Measurements from ENCODE around the gene RRP15.
"Not testable (repeated sequence)": the region's sequence is repeated elsewhere in the genome, so short reads cannot be mapped to it uniquely, and the experiment has no call there.

Gene RRP15

DNA sequence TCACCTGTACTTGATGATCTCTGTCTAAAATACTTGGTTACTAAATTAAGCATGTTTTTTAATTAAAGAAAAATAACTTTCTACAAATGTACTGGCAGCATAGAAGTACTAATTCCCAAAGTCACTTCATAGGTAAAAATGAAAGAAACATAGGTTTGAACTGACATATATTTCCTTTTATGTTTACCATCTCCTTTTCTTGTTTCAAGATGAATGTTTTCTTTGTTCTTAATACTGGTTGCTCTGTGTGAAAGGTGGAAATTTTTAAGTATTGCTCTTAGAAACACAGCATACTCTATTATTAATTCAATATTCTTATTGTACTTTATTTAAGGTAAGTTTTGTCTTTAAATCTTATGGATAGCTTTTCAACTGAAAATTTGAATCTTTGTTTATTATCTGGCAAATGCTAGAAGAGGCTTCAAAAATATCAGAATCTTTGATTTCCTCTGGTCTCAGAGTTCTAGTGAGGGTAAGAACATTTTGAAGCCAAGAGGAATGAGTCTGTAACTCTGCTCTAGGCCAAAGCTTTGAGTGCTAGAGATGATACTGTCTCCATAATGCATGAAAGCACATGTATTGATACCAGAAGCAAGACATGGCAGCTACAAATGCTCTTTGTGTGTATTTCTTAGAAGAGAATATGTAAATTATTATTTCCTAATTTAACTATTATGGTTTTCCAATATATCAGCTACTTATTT is 18.2 kb downstream of the RRP15 start:
- Mint-ChIP-seq H3K9me3 (no peaks in the 10 kb centered on the region), H3K36me3 (peaks cover 13% of the 10 kb centered on the region), H3K4me3 (no peak overlapping the region), H3K27me3 (no peaks in the 10 kb centered on the region), H3K27ac (no peak overlapping the region), H3K4me1 (peaks cover 5% of the 10 kb centered on the region)
- DNase-seq, result no peak
- CTCF ChIA-PET, result no interaction called here

DNA sequence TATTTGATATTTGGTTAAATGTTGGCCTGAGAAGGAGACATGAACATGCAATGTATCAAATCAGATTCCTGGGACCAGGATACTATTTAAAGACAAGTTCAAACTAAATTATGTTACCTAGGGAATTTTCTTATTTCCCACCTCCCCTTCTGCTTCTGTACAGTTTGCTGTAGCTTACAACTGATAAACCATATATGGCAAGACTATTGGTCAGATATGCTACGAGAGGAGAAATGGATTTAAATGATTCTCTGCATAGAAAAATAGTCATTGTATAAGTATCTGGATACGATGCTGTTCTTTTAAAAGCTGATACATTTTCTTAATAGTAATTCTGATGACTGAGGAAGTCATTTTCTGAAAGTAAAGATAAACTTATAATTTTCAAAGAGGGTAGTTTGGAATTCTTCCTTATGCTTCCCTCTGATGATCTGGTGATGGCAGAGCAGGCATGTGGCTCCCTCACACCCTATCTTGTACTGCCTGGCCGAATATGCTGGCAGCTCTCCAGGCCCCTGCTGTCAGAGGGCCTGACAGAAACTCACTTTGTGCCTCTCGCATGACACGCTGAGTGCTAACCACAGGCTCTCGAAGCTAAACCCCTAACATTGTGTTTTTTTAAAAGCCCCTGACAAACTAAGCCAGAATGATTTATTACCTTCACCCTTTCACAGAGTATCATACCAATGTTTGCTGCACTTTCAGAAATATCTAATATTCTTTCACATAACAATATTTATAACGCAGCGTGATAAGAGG is 19.4 kb downstream of the RRP15 start:
- no peaks in the 10 kb centered on the region for H3K27me3 Mint-ChIP-seq
- no peaks in the 10 kb centered on the region for H3K9me3 Mint-ChIP-seq
- H3K4me1 Mint-ChIP-seq, result peaks cover 5% of the 10 kb centered on the region
- H3K36me3 Mint-ChIP-seq, result peaks cover 13% of the 10 kb centered on the region
- H3K27ac Mint-ChIP-seq, result no peak overlapping the region
- DNase-seq, result no peak
- no peak overlapping the region for H3K4me3 Mint-ChIP-seq
- CTCF ChIA-PET, result no interaction called here

DNA sequence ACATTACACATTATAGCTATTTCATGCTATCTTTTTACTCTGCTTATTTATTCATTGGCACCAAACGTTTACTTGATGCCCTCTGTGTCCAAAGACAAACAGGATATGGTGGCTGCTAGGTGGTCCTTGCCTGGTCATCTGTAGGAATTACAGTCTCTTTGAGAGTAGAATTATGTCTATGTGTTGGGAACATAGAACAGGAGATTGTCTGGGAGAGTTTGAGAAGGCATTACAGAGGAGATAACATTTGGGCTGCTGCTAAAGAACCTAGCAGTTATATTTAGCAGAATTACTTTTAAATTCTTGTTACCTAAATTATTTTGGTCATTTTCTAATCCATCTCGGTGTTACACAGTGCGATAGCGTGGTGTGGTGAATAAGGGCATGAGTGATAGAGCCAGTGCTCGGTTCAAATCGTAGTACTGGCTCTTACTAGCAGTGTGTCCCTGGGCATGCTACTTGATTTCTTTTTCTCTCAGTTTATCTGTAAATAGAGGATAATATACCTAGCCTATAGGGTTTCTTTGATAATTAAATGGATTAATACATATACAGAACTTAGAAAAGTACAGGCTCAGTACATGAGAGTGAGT is 20.5 kb downstream of the RRP15 start:
- no peak for DNase-seq
- H3K4me1 Mint-ChIP-seq, result peaks cover 5% of the 10 kb centered on the region
- H3K27ac Mint-ChIP-seq, result no peak overlapping the region
- CTCF ChIA-PET, result no interaction called here
- H3K9me3 Mint-ChIP-seq, result no peaks in the 10 kb centered on the region
- H3K27me3 Mint-ChIP-seq, result no peaks in the 10 kb centered on the region
- H3K4me3 Mint-ChIP-seq, result no peak overlapping the region
- peaks cover 13% of the 10 kb centered on the region for H3K36me3 Mint-ChIP-seq

DNA sequence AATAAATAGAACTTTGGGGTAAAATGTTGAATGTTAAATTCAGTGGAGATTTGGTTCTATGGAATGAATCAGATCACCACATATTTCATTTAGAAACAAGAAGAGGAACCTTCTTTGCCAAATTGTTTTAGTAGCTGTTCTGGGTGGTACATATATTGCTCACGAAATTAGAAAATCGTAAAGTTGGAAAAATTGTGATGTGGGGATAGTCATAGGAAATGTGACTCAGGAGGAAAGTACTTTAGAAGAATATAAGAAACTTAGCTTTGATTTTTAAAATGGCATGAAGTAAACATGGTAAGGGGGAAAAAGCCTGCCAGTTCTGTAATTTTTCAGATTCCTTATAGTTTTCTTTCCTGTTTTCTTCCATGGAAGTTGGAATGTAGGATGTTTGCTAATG is 27.4 kb downstream of the RRP15 start:
- no peak for DNase-seq
- CTCF ChIA-PET, result no interaction called here
- Mint-ChIP-seq H3K4me3 (no peak overlapping the region), H3K9me3 (no peaks in the 10 kb centered on the region), H3K27me3 (no peaks in the 10 kb centered on the region), H3K4me1 (no peaks in the 10 kb centered on the region), H3K27ac (no peak overlapping the region), H3K36me3 (peaks cover 4% of the 10 kb centered on the region)

DNA sequence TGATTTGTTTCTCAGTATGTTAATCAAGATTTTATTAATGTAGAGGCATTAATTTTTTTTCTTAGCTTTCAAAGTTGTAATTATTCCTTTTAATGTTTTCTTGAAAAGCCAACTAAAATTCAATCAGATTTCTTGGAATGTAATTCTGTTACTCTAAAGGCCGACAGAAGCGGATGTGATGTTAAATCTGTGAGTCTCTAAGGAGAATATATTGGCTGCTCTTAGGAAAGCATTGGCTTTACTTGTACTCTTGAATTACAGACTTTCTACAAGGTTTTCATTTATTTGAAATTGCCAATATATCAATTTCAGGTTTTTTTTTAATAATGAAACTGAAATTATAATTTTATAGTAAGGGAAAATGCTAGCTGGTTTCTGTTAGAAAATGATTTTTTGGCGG is 29.2 kb downstream of the RRP15 start:
- H3K4me3 Mint-ChIP-seq, result no peak overlapping the region
- no peaks in the 10 kb centered on the region for H3K9me3 Mint-ChIP-seq
- no peaks in the 10 kb centered on the region for H3K4me1 Mint-ChIP-seq
- CTCF ChIA-PET, result no interaction called here
- no peak overlapping the region for H3K27ac Mint-ChIP-seq
- peaks cover 1% of the 10 kb centered on the region for H3K36me3 Mint-ChIP-seq
- no peak for DNase-seq
- H3K27me3 Mint-ChIP-seq, result no peaks in the 10 kb centered on the region

DNA sequence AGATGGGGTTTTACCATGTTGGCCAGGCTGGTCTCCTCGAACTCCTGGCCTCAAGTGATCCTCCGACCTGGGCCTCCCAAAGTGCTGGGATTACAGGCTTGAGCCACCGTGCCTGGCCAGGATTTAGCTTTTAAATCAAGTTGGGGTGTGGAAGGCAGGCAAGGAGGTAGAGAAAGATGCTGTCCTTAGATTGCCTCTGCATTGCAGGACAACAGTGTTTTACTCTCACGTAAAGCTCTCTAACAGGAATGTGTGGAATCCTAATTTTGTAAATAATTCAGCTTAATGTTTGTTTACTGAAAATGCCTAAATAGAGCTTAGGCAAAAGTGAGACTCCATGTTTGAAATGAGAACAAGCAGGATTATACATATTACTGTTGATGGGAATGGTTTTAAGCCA is 30.5 kb downstream of the RRP15 start:
- no peaks in the 10 kb centered on the region for H3K27me3 Mint-ChIP-seq
- DNase-seq, result no peak
- CTCF ChIA-PET, result interaction anchor here (0.7 kb wide), 1 partner anchor 752 kb away, joined by 4 read pairs; no protein-coding TSS in a partner anchor
- H3K4me1 Mint-ChIP-seq, result no peaks in the 10 kb centered on the region
- peaks cover 1% of the 10 kb centered on the region for H3K36me3 Mint-ChIP-seq
- no peak overlapping the region for H3K4me3 Mint-ChIP-seq
- no peaks in the 10 kb centered on the region for H3K9me3 Mint-ChIP-seq
- H3K27ac Mint-ChIP-seq, result no peak overlapping the region

DNA sequence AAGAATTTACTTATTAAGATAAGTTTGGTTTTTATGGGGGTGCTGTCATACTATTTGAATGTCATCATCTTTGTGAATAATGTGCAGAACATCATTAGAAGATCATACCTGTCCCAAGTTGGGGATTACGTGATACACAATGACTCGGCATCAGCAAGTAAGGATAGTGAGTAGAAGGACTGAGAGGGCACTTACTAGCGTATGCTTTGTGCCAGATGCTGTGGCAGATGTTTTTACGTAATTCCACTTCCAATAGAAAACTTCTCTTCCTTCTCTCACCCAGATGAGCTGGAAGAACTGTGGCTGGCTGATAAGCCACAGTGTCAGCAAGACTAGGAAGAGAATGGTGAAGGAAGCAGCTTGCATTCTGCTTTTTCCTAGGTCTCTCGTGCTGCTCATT is 32.0 kb downstream of the RRP15 start:
- Mint-ChIP-seq H3K4me1 (no peaks in the 10 kb centered on the region), H3K36me3 (peaks cover 1% of the 10 kb centered on the region), H3K27ac (no peak overlapping the region), H3K27me3 (no peaks in the 10 kb centered on the region), H3K9me3 (no peaks in the 10 kb centered on the region), H3K4me3 (no peak overlapping the region)
- DNase-seq, result no peak
- CTCF ChIA-PET, result interaction anchor here (1.8 kb wide), 1 partner anchor 13 kb away, joined by 6 read pairs; no protein-coding TSS in a partner anchor

DNA sequence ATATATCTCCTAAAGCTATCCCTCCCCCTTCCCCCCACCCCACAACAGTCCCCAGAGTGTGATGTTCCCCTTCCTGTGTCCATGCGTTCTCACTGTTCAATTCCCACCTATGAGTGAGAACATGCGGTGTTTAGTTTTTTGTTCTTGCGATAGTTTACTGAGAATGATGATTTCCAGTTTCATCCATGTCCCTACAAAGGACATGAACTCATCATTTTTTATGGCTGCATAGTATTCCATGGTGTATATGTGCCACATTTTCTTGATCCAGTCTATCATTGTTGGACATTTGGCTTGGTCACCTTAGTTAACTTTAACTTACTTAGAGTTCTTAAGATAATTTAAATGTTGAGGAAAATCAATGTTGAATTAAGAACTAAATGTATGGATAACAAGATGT is 35.1 kb downstream of the RRP15 start:
- H3K27ac Mint-ChIP-seq, DNase-seq, CTCF ChIA-PET, H3K4me3 Mint-ChIP-seq, H3K4me1 Mint-ChIP-seq, H3K9me3 Mint-ChIP-seq, H3K36me3 Mint-ChIP-seq, H3K27me3 Mint-ChIP-seq: not testable (repeated sequence)

DNA sequence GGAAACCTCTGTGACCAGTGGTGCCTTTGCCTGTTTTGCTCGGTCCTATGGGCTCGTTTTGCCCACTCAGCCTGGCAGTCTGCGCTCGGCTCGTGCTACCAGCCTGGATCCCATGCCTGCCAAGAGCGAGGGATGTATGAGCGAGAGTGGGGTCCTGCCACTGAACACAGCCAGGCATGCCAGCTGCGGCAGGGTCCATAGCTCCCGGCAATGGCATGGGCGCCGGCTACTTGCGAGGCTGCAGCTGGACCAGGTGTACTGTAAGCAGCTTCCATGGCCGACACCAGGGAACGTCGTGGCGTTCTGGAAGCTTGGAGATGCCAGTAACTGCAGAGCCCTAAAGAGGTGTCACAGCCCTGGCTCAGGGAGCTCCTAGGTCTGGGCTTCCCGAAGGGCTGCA is 37.7 kb downstream of the RRP15 start:
- no peaks in the 10 kb centered on the region for H3K9me3 Mint-ChIP-seq
- H3K36me3 Mint-ChIP-seq, result peaks cover 4% of the 10 kb centered on the region
- CTCF ChIA-PET, result interaction anchor here (2.1 kb wide), 1 partner anchor 16 kb away, joined by 4 read pairs; no protein-coding TSS in a partner anchor
- H3K27ac Mint-ChIP-seq, result no peak overlapping the region
- no peaks in the 10 kb centered on the region for H3K27me3 Mint-ChIP-seq
- DNase-seq, result no peak
- H3K4me1 Mint-ChIP-seq, result no peaks in the 10 kb centered on the region
- no peak overlapping the region for H3K4me3 Mint-ChIP-seq

DNA sequence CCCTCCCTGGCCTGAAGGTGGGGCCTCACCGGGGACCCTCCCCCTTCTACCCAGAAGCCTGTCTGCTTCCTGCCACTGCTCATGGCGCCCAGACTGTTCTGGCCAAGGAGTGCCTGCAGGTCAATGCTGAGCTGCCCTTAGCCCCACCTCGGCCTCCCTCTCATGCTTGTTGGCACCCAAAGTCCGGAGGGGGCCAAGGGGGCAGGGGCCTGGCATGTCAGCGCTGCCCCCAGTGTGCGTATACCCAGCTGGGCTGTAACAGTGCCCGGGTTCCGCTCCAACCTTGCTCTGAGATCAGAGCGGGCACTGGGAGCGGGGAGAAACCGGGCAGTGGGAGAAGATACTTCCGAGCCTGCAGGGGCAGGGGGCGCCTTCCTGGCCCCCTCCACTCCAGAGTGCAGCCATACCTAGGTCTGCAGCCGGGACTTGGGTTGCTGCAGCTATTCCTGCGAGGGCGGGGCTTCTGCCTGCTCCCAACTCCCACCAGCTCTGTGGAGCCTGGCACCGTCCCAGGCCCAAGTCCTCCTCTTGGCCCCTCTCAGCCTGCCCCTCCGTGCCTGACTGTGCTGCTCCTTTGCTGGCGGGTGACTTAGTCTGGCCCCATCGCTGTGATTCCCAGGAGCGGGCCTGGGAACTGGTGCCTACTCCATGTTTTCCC is 38.6 kb downstream of the RRP15 start:
- Mint-ChIP-seq H3K27me3 (no peaks in the 10 kb centered on the region), H3K36me3 (peaks cover 4% of the 10 kb centered on the region), H3K4me3 (no peak overlapping the region), H3K4me1 (no peaks in the 10 kb centered on the region), H3K27ac (no peak overlapping the region), H3K9me3 (no peaks in the 10 kb centered on the region)
- CTCF ChIA-PET, result interaction anchor here (2.1 kb wide), 1 partner anchor 15 kb away, joined by 4 read pairs; no protein-coding TSS in a partner anchor
- DNase-seq, result no peak

DNA sequence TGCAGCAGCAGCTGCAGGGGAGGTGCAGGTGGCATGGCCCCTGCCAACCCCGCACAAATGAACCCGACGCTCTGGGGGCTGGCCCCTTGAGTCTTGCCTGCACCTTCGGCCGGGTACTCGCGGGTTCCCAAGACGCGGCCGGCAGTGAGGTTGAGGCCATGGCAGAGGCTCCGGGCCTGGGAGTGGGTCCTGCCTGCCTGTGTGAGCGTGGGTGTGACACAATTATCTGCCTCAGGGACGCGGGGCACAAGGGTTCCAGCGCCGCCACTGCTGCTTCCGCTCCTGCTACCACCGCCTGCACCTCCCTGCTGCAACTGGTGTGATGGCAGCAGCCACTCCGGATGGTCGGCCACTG is 39.1 kb downstream of the RRP15 start:
- Mint-ChIP-seq H3K27ac (no peak overlapping the region), H3K9me3 (no peaks in the 10 kb centered on the region), H3K27me3 (no peaks in the 10 kb centered on the region), H3K4me1 (no peaks in the 10 kb centered on the region), H3K4me3 (no peak overlapping the region), H3K36me3 (peaks cover 4% of the 10 kb centered on the region)
- CTCF ChIA-PET, result no interaction called here
- no peak for DNase-seq

DNA sequence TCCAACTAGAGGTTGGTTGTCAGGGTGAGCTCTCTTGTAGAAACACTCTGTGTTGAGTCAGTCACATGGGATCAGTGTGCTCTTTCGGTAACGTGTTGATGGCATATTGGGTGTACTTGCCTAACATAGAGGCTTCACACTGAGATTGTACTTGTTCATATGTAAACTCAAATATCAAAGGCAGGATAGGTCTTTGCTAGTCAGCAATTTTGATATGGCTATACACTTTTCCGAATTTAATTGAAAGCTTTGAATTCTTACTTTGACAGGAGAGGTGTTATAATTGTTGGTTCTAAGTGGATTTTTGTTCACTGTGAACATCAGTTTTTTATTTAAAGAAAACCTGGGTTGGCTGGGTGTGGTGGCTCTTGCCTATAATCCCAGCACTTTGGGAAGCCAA is 43.7 kb downstream of the RRP15 start:
- Mint-ChIP-seq H3K27me3 (no peaks in the 10 kb centered on the region), H3K4me3 (no peak overlapping the region)

DNA sequence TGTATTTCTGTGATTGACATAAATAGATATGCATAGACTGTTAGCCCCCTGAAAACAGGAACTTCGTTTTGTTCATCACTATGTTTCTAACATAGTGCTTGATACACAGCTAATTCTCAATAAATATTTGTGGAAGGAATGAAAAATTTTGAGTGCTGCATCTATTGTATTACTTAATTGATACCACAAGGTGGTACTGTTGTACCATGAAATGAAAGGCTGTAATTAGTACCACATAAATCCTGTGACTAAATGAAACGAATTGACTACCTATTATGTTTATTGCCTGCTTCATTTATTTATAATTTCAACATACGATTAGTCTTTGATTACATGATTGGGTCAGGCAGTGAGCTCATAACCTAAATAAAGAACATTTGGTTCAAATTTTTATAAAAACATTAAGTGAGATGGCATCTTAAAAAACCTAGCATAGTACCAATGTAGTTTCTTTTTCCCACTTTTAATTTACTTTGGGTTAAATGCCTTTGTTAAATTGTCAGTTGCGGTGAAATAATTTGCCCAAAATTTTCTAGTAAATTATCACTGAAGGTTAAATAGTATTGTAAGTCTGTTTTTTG is 45.0 kb downstream of the RRP15 start:
- Mint-ChIP-seq H3K4me1 (no peaks in the 10 kb centered on the region), H3K27me3 (no peaks in the 10 kb centered on the region), H3K4me3 (no peak overlapping the region), H3K9me3 (no peaks in the 10 kb centered on the region), H3K36me3 (peaks cover 9% of the 10 kb centered on the region), H3K27ac (no peak overlapping the region)
- no peak for DNase-seq
- CTCF ChIA-PET, result interaction anchor here (0.8 to 1.9 kb wide), 5 partner anchors 12 to 200 kb away, joined by 3 to 6 read pairs (median 5); partner anchors contain the start of gene RRP15

More for the DNA sequence above, 43.7 kb downstream of the RRP15 start:
- no peak overlapping the region for H3K27ac Mint-ChIP-seq
- H3K36me3 Mint-ChIP-seq, result peaks cover 9% of the 10 kb centered on the region
- CTCF ChIA-PET, result no interaction called here
- no peaks in the 10 kb centered on the region for H3K4me1 Mint-ChIP-seq
- no peaks in the 10 kb centered on the region for H3K9me3 Mint-ChIP-seq
- no peak for DNase-seq

DNA sequence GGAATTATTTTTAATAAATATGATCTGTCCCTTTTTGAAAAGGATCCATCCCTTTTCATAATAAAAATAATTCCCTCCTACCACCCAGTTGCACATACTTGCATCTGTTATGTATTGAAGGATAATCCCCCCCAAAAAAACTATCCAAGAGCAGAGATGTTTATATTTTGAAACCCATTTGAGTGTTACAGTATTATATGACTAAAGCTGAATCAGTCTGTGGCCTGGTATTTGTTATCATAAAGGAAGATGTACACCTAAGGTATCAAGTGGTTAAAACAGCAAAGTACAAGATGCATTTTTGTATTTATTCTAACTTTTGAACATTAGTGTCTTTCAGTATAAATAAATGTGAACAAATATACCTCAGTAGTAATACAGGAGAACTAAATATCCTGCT is 47.3 kb downstream of the RRP15 start:
- Mint-ChIP-seq H3K36me3 (peaks cover 9% of the 10 kb centered on the region), H3K9me3 (no peaks in the 10 kb centered on the region), H3K4me3 (no peak overlapping the region), H3K27me3 (no peaks in the 10 kb centered on the region), H3K27ac (no peak overlapping the region), H3K4me1 (no peaks in the 10 kb centered on the region)
- CTCF ChIA-PET, result no interaction called here
- DNase-seq, result no peak
